Right lobe of liver (tissue), 6 donors: Measurements from ENCODE around the gene TMEM220. TPM values are rescaled to one million over a fixed set of nuclear protein-coding genes. Genes with fewer than 3 reads are reported as not detected.

Source experiments
- ATAC-seq, 4 donors: fragments of 200-7000 bp; cut with Tn5 transposase; one replicate each; pipeline ENCODE4 v1.9.1; 2020; ENCODE audit warnings: mild to moderate bottlenecking in 4 of 4, moderate library complexity in 4 of 4
- DNase-seq, 3 donors: peaks; one replicate each; pipeline ENCODE4 v3.0.0-alpha.2; 2020
- H3K27ac ChIP-seq, 3 donors: fragments of 200-600 bp; one replicate each; pipeline ENCODE4 v1.8.0; 2022
- H3K27me3 ChIP-seq, 2 donors: fragments of 200-600 bp; one replicate each; pipeline ENCODE4 v1.8.0; 2022
- H3K36me3 ChIP-seq, 4 donors: fragments of 200-600 bp; sonication (generic) in 1 of 4; one replicate each; pipeline versions ENCODE4 v1.5.1 to v1.8.0; 2017 to 2022; ENCODE audit warnings: control low read depth in 1 of 4
- H3K4me1 ChIP-seq, 4 donors: fragments of 200-600 bp; sonication (generic) in 1 of 4; one replicate each; pipeline versions ENCODE4 v1.5.1 to v1.8.0; 2017 to 2022; ENCODE audit warnings: control low read depth in 1 of 4
- H3K4me3 ChIP-seq, 3 donors: fragments of 200-600 bp; one replicate each; pipeline ENCODE4 v1.8.0; 2022
- H3K9me3 ChIP-seq, 4 donors: fragments of 200-600 bp; sonication (generic) in 1 of 4; one replicate each; pipeline versions ENCODE4 v1.5.1 to v1.8.0; 2017 to 2022; ENCODE audit warnings: control low read depth in 1 of 4
- CTCF ChIP-seq, 4 donors: fragments of 200-600 bp in 3 of 4; fragments of 450-650 bp in 1 of 4; IDR thresholded peaks; one replicate each; pipeline versions ENCODE4 v1.5.1 to v1.8.0; 2016 to 2022; ENCODE audit warnings: antibody characterized with exemption in 4 of 4, mild to moderate bottlenecking in 2 of 4
- POLR2A ChIP-seq: fragments of 450-650 bp; IDR thresholded peaks from one replicate; pipeline ENCODE4 v1.6.1; 2017; ENCODE audit warnings: antibody characterized with exemption, mild to moderate bottlenecking
- WGBS: methylation state at CpG from one replicate; pipeline ENCODE4 v1.1.6; 2018; ENCODE audit warnings: low coverage, low lambda C conversion rate; ENCODE audit not compliant: insufficient coverage; ENCODE audit errors: missing lambda C conversion rate; 5-methylcytosine and 5-hydroxymethylcytosine counted together
- intact Hi-C, 2 donors: fragments of 100-400 bp; cut with DNase I; formaldehyde crosslinking; loops; one replicate each; pipeline versions ENCODE4 v1.11.2 to v1.14.1; 2022
- total RNA-seq, 6 experiments: library from RNA; depleted of rRNA in 2 of 6; stranded (reverse); fragments of >200 nt in 2 of 6; fragmentation: NEBNext Ultra II Directional in 3 of 6; extraction: Animal tissue kit (Norgen Biotek cat#: 25700) in 3 of 6; gene quantifications; one replicate each; pipeline versions ENCODE4 v1.1.0 to v1.2.4, GENCODE V29; 2016 to 2023
- donor health status: DM: no; HTN: yes; CAD: no.
- donor health status: DM: no; HTN: no; CAD: no.
- donor health status: DM: no; HTN: no; CAD: no.
- donor health status: DM: no; HTN: yes; CAD: no.
- donor health status: DM: no; HTN: yes; CAD: no.

TMEM220 gene
- total RNA-seq, 6 experiments from 2014 or later, result 26.6 to 61.0 (median 43.2) TPM

- TF ChIP-seq CTCF (IDR thresholded peaks at IDR 0.05), result no peak
- no peak for TF ChIP-seq POLR2A
- intact Hi-C loops, result no loop called here
- peaks cover 11 to 63% (median 25%) of the 10 kb centered on the region in 4 donors for H3K36me3 ChIP-seq
- no peaks in the 10 kb centered on the region for H3K27me3 ChIP-seq
- H3K27ac ChIP-seq, result no peak overlapping the region
- DNase-seq, result no peak
- H3K4me1 ChIP-seq, result no peaks in the 10 kb centered on the region
- H3K9me3 ChIP-seq, result no peaks in the 10 kb centered on the region
- no peak for ATAC-seq
- WGBS, result 98% methylated on average over 7 of the region's 7 CpGs
- no peak overlapping the region for H3K4me3 ChIP-seq
Measured at GRCh38 chr17:10681866-10682446, 47.9 kb downstream of the TMEM220 start.

- no peak for ATAC-seq
- H3K4me1 ChIP-seq, result no peaks in the 10 kb centered on the region
- DNase-seq, result no peak
- TF ChIP-seq CTCF (IDR thresholded peaks at IDR 0.05) (no peak), POLR2A (no peak)
- intact Hi-C loops, result no loop called here
- 83% methylated on average over 1 of the region's 4 CpGs for WGBS
- peaks cover 0 to 28% (median 1%) of the 10 kb centered on the region in 4 donors for H3K36me3 ChIP-seq
- no peak overlapping the region for H3K27ac ChIP-seq
- no peaks in the 10 kb centered on the region for H3K9me3 ChIP-seq
- no peaks in the 10 kb centered on the region for H3K27me3 ChIP-seq
- no peak overlapping the region for H3K4me3 ChIP-seq
Measured at GRCh38 chr17:10674704-10675103, 55.1 kb downstream of the TMEM220 start.

GRCh38 chr17:10673312-10673711 lies 56.5 kb downstream of the TMEM220 start:
- WGBS, result 89% methylated on average over 10 of the region's 12 CpGs
- TF ChIP-seq CTCF (IDR thresholded peaks at IDR 0.05), result no peak
- TF ChIP-seq POLR2A, result no peak
- H3K4me1 ChIP-seq, result no peaks in the 10 kb centered on the region

GRCh38 chr17:10668775-10669174 lies 61.0 kb downstream of the TMEM220 start:
- Histone ChIP-seq H3K4me1 (no peaks in the 10 kb centered on the region), H3K27ac (no peak overlapping the region), H3K9me3 (no peaks in the 10 kb centered on the region), H3K36me3 (no peaks in the 10 kb centered on the region), H3K4me3 (no peak overlapping the region), H3K27me3 (no peaks in the 10 kb centered on the region)
- intact Hi-C loops, result no loop called here
- DNase-seq, result no peak
- no peak for TF ChIP-seq CTCF (IDR thresholded peaks at IDR 0.05)
- TF ChIP-seq POLR2A, result no peak
- no peak for ATAC-seq
- WGBS, result 80% methylated on average over 1 of the region's 1 CpG

More at GRCh38 chr17:10673312-10673711, 56.5 kb downstream of the TMEM220 start:
- Histone ChIP-seq H3K4me3 (no peak overlapping the region), H3K27me3 (no peaks in the 10 kb centered on the region), H3K27ac (no peak overlapping the region), H3K36me3 (peaks cover 0 to 26% (median 1%) of the 10 kb centered on the region in 4 donors), H3K9me3 (no peaks in the 10 kb centered on the region)
- intact Hi-C loops, result no loop called here
- ATAC-seq (no peak), DNase-seq (no peak)
